Measurements from ENCODE around the gene TTF1.

DNA sequence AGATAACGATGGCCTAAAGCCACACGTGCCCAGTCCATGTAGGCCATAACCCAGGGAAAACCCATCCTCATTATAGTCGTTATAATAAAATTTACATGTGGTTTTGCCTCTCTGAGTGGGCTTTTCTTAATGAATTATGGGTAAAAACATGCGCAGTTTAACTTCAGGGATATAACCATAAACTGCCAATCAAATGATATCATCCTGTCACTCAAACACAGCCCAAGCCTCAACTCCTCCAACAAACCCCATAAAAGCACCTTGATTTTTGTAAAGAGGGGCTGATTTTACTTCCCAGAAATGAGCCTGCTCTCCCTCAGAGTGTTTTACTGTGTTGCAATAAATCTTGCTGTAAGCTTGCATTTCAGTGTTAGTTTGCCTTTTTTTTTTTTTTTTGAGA is 36.0 kb downstream of the TTF1 start:
- TF ChIP-seq, protein P1, sequence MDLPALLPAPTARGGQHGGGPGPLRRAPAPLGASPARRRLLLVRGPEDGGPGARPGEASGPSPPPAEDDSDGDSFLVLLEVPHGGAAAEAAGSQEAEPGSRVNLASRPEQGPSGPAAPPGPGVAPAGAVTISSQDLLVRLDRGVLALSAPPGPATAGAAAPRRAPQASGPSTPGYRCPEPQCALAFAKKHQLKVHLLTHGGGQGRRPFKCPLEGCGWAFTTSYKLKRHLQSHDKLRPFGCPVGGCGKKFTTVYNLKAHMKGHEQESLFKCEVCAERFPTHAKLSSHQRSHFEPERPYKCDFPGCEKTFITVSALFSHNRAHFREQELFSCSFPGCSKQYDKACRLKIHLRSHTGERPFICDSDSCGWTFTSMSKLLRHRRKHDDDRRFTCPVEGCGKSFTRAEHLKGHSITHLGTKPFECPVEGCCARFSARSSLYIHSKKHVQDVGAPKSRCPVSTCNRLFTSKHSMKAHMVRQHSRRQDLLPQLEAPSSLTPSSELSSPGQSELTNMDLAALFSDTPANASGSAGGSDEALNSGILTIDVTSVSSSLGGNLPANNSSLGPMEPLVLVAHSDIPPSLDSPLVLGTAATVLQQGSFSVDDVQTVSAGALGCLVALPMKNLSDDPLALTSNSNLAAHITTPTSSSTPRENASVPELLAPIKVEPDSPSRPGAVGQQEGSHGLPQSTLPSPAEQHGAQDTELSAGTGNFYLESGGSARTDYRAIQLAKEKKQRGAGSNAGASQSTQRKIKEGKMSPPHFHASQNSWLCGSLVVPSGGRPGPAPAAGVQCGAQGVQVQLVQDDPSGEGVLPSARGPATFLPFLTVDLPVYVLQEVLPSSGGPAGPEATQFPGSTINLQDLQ (CRISPR knock-in tag; IDR thresholded peaks at IDR 0.05): no peak
- TF ChIP-seq YY1 (IDR thresholded peaks at IDR 0.05; ENCODE audit: insufficient read depth, insufficient replicate concordance, low read depth, low read length) (no peak), SP5 (CRISPR knock-in tag; IDR thresholded peaks at IDR 0.05; ENCODE audit: borderline replicate concordance, low read depth) (no peak), KAT8 (CRISPR knock-in tag; IDR thresholded peaks at IDR 0.05) (no peak)

Measured in HepG2 (cell line).